Measurements from ENCODE around the gene MMD2.
A peak's percentile ranks its signal among the peaks of the same experiment; 100 is the strongest.

DNA sequence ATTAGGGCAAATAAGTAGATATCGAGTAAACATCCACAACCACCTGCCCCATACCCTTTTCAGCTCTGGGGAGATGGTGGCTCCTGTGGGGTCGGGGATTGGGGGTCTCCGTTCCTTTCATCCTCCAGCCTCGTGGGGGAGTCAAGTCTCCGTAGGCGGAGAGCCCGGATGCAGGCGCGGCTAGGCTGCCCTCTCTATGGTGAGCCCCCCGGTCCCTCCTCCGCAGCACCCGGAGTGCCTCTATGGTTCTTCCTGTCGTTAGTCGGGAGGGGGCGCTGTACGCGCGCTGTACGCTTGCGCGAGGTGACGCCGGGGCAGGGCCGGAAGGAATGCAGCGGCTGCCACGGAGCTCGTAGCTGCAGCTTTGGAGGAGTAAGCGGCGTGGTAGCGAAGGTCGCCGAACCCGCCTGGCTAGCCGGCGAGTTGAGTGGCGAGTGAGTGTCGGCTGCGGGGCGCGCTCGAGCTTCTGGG, 14.8 kb upstream of the MMD2 start:
- TF ChIP-seq, protein P1, sequence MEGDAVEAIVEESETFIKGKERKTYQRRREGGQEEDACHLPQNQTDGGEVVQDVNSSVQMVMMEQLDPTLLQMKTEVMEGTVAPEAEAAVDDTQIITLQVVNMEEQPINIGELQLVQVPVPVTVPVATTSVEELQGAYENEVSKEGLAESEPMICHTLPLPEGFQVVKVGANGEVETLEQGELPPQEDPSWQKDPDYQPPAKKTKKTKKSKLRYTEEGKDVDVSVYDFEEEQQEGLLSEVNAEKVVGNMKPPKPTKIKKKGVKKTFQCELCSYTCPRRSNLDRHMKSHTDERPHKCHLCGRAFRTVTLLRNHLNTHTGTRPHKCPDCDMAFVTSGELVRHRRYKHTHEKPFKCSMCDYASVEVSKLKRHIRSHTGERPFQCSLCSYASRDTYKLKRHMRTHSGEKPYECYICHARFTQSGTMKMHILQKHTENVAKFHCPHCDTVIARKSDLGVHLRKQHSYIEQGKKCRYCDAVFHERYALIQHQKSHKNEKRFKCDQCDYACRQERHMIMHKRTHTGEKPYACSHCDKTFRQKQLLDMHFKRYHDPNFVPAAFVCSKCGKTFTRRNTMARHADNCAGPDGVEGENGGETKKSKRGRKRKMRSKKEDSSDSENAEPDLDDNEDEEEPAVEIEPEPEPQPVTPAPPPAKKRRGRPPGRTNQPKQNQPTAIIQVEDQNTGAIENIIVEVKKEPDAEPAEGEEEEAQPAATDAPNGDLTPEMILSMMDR (conservative IDR thresholded peaks at IDR 0.05 in 1 of 2, IDR thresholded peaks at IDR 0.05 in 1 of 2; ENCODE audit: extremely low read depth in 1 of 2, insufficient read depth in 1 of 2, low read depth in 1 of 2, low read length in 2 of 2), result peak; percentile 43 to 83
- no peak for TF ChIP-seq EZH2 (IDR thresholded peaks at IDR 0.05; ENCODE audit: borderline replicate concordance, low read length)

Data from mammary epithelial cell (primary cell).